CD4-positive, CD25-positive, alpha-beta regulatory T cell (primary cell): ENCODE results near the gene PRSS48. TPM values are rescaled to one million over a fixed set of nuclear protein-coding genes. Genes with fewer than 3 reads are reported as not detected.
"Not testable (repeated sequence)": the region's sequence is repeated elsewhere in the genome, so short reads cannot be mapped to it uniquely, and the experiment has no call there.

ENCODE experiments used
- ATAC-seq, 2 donors: fragments of 150-1000 bp; cut with Tn5 transposase; one replicate each; pipeline ENCODE4 v1.10.0; 2021; ENCODE audit warnings: low read depth in 2 of 2, moderate number of reproducible peaks in 2 of 2, moderate library complexity in 1 of 2
- DNase-seq, 3 donors: peaks; one replicate each; pipeline versions ENCODE4 v3.0.0 to v3.0.0-alpha.2; 2012 to 2022; ENCODE audit warnings: mixed read lengths in 1 of 3
- H3K27ac ChIP-seq: one replicate; pipeline ENCODE4 v1.7.0; 2013; ENCODE audit warnings: mild to moderate bottlenecking, low read length; ENCODE audit not compliant: insufficient read depth, poor library complexity, severe bottlenecking
- H3K27me3 ChIP-seq: one replicate; pipeline ENCODE4 v1.7.0; 2013; ENCODE audit warnings: low read length; ENCODE audit not compliant: control insufficient read depth, insufficient read depth
- H3K36me3 ChIP-seq: one replicate; pipeline ENCODE4 v1.7.0; 2013; ENCODE audit warnings: mild to moderate bottlenecking, low read length, moderate library complexity; ENCODE audit not compliant: control insufficient read depth, insufficient read depth
- H3K4me1 ChIP-seq: 2 replicates; pipeline ENCODE4 v1.7.0; 2013; ENCODE audit warnings: mild to moderate bottlenecking, low read length; ENCODE audit not compliant: insufficient read depth, control insufficient read depth, poor library complexity, severe bottlenecking
- H3K4me3 ChIP-seq: one replicate; pipeline ENCODE4 v1.7.0; 2013; ENCODE audit warnings: low read depth, mild to moderate bottlenecking, low read length, moderate library complexity
- H3K9me3 ChIP-seq, 2 experiments: 1 replicate in 1 of 2; 2 replicates in 1 of 2; pipeline ENCODE4 v1.7.0; 2013; ENCODE audit warnings: low read length in 2 of 2, mild to moderate bottlenecking in 1 of 2, moderate library complexity in 1 of 2; ENCODE audit not compliant: control insufficient read depth in 2 of 2
- H3K27ac Mint-ChIP-seq, 3 donors: one replicate each; pipeline ENCODE4 v1.8.0; 2020 to 2022; ENCODE audit warnings: mild to moderate bottlenecking in 3 of 3, mixed read lengths in 3 of 3, moderate library complexity in 2 of 3
- H3K27me3 Mint-ChIP-seq: one replicate; pipeline ENCODE4 v1.8.0; 2022; ENCODE audit warnings: mild to moderate bottlenecking, mixed read lengths
- H3K36me3 Mint-ChIP-seq: one replicate; pipeline ENCODE4 v1.8.0; 2020; ENCODE audit warnings: mixed read lengths
- H3K4me1 Mint-ChIP-seq, 4 donors: one replicate each; pipeline ENCODE4 v1.8.0; 2020 to 2022; ENCODE audit warnings: mixed read lengths in 4 of 4, mild to moderate bottlenecking in 1 of 4
- H3K4me3 Mint-ChIP-seq, 4 donors: one replicate each; pipeline ENCODE4 v1.8.0; 2020 to 2022; ENCODE audit warnings: mild to moderate bottlenecking in 4 of 4, mixed read lengths in 4 of 4, moderate library complexity in 3 of 4
- H3K9me3 Mint-ChIP-seq, 7 donors: one replicate each; pipeline ENCODE4 v1.8.0; 2020 to 2022; ENCODE audit warnings: mixed read lengths in 7 of 7, mild to moderate bottlenecking in 3 of 7, moderate library complexity in 2 of 7
- polyA plus RNA-seq, 4 donors: library from polyadenylated mRNA; unstranded; fragments of 300-500 nt; fragmentation: Illumina TruSeq; gene quantifications; one replicate each; pipeline ENCODE4 v1.2.3, GENCODE V29; 2021
- total RNA-seq: library from RNA; stranded (reverse); gene quantifications from one replicate; pipeline ENCODE4 v1.2.3, GENCODE V29; 2022

The PRSS48 gene
- total and polyA plus RNA-seq, 5 donors from 2014 or later = not detected

DNA sequence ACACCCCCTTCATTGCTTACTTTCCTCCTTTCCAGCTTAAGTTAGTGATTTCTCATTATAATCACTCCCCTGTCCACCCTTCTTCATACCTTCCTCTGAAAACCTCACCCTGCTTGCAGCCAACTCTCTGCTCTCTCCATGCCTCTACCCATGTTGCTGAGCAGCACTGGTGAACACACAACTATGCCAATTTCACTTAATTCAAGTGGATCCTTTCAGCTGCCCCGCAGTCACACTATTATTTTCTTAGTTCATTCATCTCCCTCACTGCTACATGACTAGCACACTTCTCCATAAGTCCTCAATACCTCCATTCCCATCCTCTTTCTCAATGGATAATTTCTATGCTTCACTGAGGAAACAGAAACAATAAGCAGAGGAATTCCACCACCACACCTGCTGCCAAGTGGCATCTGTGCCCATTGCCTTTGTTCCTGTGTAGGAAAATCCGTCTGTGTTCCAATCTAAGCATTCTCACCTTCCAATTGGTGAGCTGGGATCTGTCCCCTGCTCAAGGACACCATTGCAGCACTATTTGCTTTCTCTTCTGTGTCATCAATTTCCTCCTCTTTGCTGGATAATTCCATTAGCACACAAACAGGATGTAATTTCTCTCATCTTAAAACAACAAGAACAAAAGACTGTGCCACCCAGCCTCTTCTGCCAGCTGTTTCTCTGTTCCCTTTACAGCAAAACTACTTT lies 25.2 kb upstream of the PRSS48 start:
- no peaks in the 10 kb centered on the region for H3K4me1 Mint-ChIP-seq
- DNase-seq (no peak), ATAC-seq (no peak)
- H3K9me3 Mint-ChIP-seq = peaks cover 0 to 1% (median 0%) of the 10 kb centered on the region in 7 donors
- Histone ChIP-seq H3K36me3 (no peaks in the 10 kb centered on the region), H3K4me3 (no peak overlapping the region), H3K4me1 (no peaks in the 10 kb centered on the region), H3K9me3 (no peaks in the 10 kb centered on the region), H3K27me3 (no peaks in the 10 kb centered on the region), H3K27ac (no peak overlapping the region)
- no peak overlapping the region for H3K4me3 Mint-ChIP-seq
- H3K36me3 Mint-ChIP-seq = no peaks in the 10 kb centered on the region
- peaks cover 8% of the 10 kb centered on the region for H3K27me3 Mint-ChIP-seq
- no peak overlapping the region for H3K27ac Mint-ChIP-seq

DNA sequence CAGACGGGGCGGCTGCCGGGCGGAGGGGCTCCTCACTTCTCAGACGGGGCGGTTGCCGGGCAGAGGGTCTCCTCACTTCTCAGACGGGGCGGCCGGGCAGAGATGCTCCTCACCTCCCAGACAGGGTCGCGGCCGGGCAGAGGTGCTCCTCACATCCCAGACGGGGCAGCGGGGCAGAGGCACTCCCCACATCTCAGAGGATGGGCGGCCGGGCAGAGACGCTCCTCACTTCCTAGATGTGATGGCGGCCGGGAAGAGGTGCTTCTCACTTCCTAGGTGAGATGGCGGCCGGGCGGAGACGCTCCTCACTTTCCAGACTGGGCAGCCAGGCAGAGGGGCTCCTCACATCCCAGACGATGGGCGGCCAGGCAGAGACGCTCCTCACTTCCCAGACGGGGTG lies 21.7 kb upstream of the PRSS48 start:
- H3K36me3 Mint-ChIP-seq, ATAC-seq, H3K4me1 Mint-ChIP-seq: not testable (repeated sequence)

DNA sequence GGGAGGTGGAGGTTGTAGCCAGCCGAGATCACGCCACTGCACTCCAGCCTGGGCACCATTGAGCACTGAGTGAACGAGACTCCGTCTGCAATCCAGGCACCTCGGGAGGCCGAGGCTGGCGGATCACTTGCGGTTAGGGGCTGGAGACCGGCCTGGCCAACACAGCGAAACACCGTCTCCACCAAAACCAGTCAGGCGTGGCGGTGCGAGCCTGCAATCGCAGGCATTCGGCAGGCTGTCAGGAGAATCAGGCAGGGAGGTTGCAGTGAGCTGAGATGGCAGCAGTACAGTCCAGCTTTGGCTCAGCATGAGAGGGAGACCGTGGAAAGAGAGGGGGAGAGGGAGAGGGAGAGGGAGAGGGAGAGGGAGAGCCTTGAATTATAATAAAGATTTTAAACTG lies 21.3 kb upstream of the PRSS48 start:
- H3K36me3 Mint-ChIP-seq, H3K27me3 ChIP-seq, H3K9me3 Mint-ChIP-seq, H3K4me3 Mint-ChIP-seq, ATAC-seq, H3K4me1 Mint-ChIP-seq, DNase-seq, H3K27me3 Mint-ChIP-seq, H3K27ac ChIP-seq, H3K4me1 ChIP-seq, H3K36me3 ChIP-seq, H3K27ac Mint-ChIP-seq, H3K9me3 ChIP-seq, H3K4me3 ChIP-seq: not testable (repeated sequence)

More for the DNA sequence above, 21.7 kb upstream of the PRSS48 start:
- not testable (repeated sequence) for H3K9me3 ChIP-seq, H3K4me1 ChIP-seq, H3K9me3 Mint-ChIP-seq, H3K36me3 ChIP-seq, H3K27me3 Mint-ChIP-seq, H3K27ac Mint-ChIP-seq, H3K27ac ChIP-seq, H3K4me3 Mint-ChIP-seq, DNase-seq, H3K27me3 ChIP-seq, H3K4me3 ChIP-seq

DNA sequence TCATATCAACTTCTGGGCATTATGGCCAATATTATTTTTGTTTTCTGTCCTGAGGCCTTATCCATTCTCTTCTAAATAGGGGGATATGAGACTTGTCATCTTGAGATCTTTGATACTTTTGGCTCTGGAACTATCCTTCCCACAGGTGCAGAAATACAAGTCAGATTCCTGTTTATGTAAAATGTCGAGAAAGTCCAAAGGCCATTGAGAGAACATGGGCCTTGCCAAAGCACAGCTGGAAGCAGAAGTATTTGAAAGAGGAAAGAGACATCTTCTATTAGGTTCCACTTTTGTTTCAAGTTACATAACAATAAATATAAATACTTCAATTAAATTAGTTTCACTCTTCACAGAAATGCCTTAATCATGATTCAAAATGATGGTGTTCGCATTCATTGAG lies 20.8 kb upstream of the PRSS48 start:
- Mint-ChIP-seq H3K9me3 (peaks cover 0 to 2% (median 0%) of the 10 kb centered on the region in 7 donors), H3K27ac (no peak overlapping the region), H3K4me1 (no peaks in the 10 kb centered on the region), H3K27me3 (no peaks in the 10 kb centered on the region), H3K36me3 (no peaks in the 10 kb centered on the region), H3K4me3 (no peak overlapping the region)
- Histone ChIP-seq H3K4me1 (no peaks in the 10 kb centered on the region), H3K36me3 (no peaks in the 10 kb centered on the region), H3K9me3 (no peaks in the 10 kb centered on the region), H3K4me3 (no peak overlapping the region), H3K27me3 (no peaks in the 10 kb centered on the region), H3K27ac (no peak overlapping the region)
- ATAC-seq (no peak), DNase-seq (no peak)

DNA sequence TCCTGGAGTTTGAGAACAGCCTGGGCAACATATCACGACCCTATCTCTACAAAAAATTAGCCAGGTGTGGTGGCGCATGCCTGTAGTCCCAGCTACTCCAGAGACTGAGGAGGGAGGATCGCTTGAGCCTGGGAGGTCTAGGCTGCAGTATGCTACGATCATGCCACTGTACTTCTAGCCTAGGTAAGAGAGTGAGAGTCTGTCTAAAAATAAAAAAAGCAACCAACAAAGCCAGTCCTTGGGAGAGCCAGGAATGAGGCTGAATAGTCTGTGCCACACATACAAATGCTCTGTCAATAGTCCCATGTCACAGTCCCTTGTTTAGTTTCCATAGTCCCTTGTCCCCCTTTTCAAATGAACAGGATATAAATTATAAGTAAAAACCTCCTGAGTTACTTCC lies 19.3 kb upstream of the PRSS48 start:
- Histone ChIP-seq H3K4me3 (no peak overlapping the region), H3K9me3 (no peaks in the 10 kb centered on the region), H3K27ac (no peak overlapping the region), H3K4me1 (no peaks in the 10 kb centered on the region), H3K27me3 (no peaks in the 10 kb centered on the region), H3K36me3 (no peaks in the 10 kb centered on the region)
- ATAC-seq (no peak), DNase-seq (no peak)
- Mint-ChIP-seq H3K4me1 (no peaks in the 10 kb centered on the region), H3K4me3 (no peak overlapping the region), H3K27me3 (peaks cover 10% of the 10 kb centered on the region), H3K27ac (no peak overlapping the region), H3K36me3 (no peaks in the 10 kb centered on the region), H3K9me3 (peaks cover 0 to 2% (median 0%) of the 10 kb centered on the region in 7 donors)

DNA sequence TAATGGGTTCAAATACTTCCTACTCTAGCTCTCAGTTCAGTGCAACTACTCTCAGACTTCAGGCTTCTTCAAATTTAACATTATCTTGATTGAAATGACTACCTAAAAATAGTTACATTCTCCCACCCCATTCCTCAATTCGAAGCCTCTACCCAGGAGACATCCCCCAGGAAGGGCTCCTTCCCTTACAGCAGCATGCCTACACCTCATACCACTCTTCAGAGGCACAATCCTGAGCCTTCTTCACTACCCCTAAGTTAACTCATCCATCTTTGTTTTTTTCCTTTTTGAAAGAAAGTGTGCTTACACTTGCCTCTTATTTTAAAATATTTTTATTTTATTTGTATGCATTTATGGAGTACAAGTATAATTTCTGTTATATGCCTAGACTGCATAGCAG lies 17.2 kb upstream of the PRSS48 start:
- Histone ChIP-seq H3K4me3 (no peak overlapping the region), H3K36me3 (no peaks in the 10 kb centered on the region), H3K27me3 (no peaks in the 10 kb centered on the region), H3K9me3 (no peaks in the 10 kb centered on the region), H3K4me1 (no peaks in the 10 kb centered on the region), H3K27ac (no peak overlapping the region)
- Mint-ChIP-seq H3K27me3 (peaks cover 10% of the 10 kb centered on the region), H3K9me3 (peaks cover 0 to 4% (median 0%) of the 10 kb centered on the region in 7 donors), H3K4me1 (no peaks in the 10 kb centered on the region), H3K27ac (no peak overlapping the region), H3K36me3 (no peaks in the 10 kb centered on the region), H3K4me3 (no peak overlapping the region)
- no peak for DNase-seq
- no peak for ATAC-seq

DNA sequence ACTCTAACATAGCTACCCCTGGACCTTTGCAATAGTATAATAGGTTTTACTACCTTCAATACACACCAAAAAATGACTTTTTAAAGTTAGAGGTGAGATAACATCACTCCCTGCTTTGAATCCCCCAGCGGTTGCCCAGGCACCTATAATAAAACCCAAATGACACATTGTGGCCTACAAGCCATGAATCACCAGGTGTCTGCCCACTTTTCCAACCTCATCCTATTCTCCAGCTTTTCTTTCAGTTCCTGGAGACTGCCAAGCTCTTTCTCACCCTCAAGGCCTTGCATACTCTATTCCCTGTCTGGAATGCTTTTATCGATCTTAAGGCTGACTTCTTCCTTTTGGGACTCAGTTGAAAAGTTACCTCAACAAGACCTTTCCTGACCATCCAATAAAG lies 16.4 kb upstream of the PRSS48 start:
- Mint-ChIP-seq H3K4me3 (no peak overlapping the region), H3K27me3 (peaks cover 10% of the 10 kb centered on the region), H3K9me3 (peaks cover 0 to 4% (median 0%) of the 10 kb centered on the region in 7 donors), H3K27ac (no peak overlapping the region), H3K36me3 (no peaks in the 10 kb centered on the region), H3K4me1 (no peaks in the 10 kb centered on the region)
- Histone ChIP-seq H3K4me3 (no peak overlapping the region), H3K9me3 (no peaks in the 10 kb centered on the region), H3K4me1 (no peaks in the 10 kb centered on the region), H3K27ac (no peak overlapping the region), H3K27me3 (no peaks in the 10 kb centered on the region), H3K36me3 (no peaks in the 10 kb centered on the region)
- DNase-seq (no peak), ATAC-seq (no peak)

DNA sequence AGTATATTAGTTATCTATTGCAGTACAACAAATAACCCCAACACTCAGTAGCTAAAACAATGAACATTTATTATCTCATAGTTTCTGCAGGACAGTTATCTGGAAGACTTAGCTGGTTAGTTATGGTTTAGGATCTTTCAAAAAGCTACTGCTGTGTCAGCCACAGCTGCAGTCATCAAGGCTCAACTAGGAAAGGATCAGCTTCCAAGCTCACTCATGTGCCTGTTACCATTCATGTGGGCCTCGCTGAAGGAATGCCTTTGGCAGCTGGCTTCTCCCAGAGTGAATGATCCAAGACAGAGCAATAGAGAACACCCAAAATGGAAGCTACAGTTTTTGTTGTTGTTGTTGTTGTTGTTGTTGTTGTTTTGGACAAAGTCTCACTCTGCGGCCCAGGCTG lies 13.5 kb upstream of the PRSS48 start:
- no peaks in the 10 kb centered on the region for H3K27me3 ChIP-seq
- Mint-ChIP-seq H3K36me3 (no peaks in the 10 kb centered on the region), H3K4me3 (no peak overlapping the region), H3K4me1 (no peaks in the 10 kb centered on the region), H3K9me3 (peaks cover 0 to 2% (median 0%) of the 10 kb centered on the region in 7 donors), H3K27ac (no peak overlapping the region), H3K27me3 (peaks cover 10% of the 10 kb centered on the region)
- H3K9me3 ChIP-seq = no peaks in the 10 kb centered on the region
- H3K36me3 ChIP-seq = no peaks in the 10 kb centered on the region
- DNase-seq (no peak), ATAC-seq (no peak)
- H3K4me3 ChIP-seq = no peak overlapping the region
- no peak overlapping the region for H3K27ac ChIP-seq
- H3K4me1 ChIP-seq = no peaks in the 10 kb centered on the region
